GM12878 (cell line): ENCODE measurements around the gene SPATA45. TPM values are rescaled to one million over a fixed set of nuclear protein-coding genes. Genes with fewer than 3 reads are reported as not detected.

ENCODE experiments used
- CHD4 ChIP-seq: fragments of 200-600 bp; sonication (generic); IDR thresholded peaks from 2 replicates; pipeline ENCODE4 v1.6.1; 2016; ENCODE audit warnings: mild to moderate bottlenecking
- ESRRA ChIP-seq: IDR thresholded peaks from 2 replicates; pipeline ENCODE4 v1.6.1; 2012; ENCODE audit warnings: mild to moderate bottlenecking, low read length, improper control_type of control experiment
- IRF3 ChIP-seq: fragments of 450-650 bp; IDR thresholded peaks from 2 replicates; pipeline ENCODE4 v1.6.1; 2014; ENCODE audit warnings: mild to moderate bottlenecking
- NFYB ChIP-seq: IDR thresholded peaks from 2 replicates; pipeline ENCODE4 v1.6.1; 2011; ENCODE audit warnings: low read depth, mild to moderate bottlenecking, low read length, improper control_type of control experiment, moderate library complexity; ENCODE audit not compliant: insufficient read depth
- NRF1 ChIP-seq: conservative IDR thresholded peaks from 2 replicates; pipeline ENCODE4 v1.6.1; 2011; ENCODE audit warnings: mild to moderate bottlenecking, low read depth, low read length, improper control_type of control experiment
- PKNOX1 ChIP-seq: fragments of 450-650 bp; IDR thresholded peaks from 2 replicates; pipeline ENCODE4 v1.6.1; 2016; ENCODE audit warnings: mild to moderate bottlenecking
- RCOR1 ChIP-seq: conservative IDR thresholded peaks from 2 replicates; pipeline ENCODE4 v1.6.1; 2012; ENCODE audit warnings: low read depth, low read length, improper control_type of control experiment
- RFX5 ChIP-seq: IDR thresholded peaks from 2 replicates; pipeline ENCODE4 v1.6.1; 2011; ENCODE audit warnings: low read depth, low read length, improper control_type of control experiment
- SMAD1 ChIP-seq: fragments of 450-650 bp; IDR thresholded peaks from 2 replicates; pipeline ENCODE4 v1.6.1; 2018; ENCODE audit warnings: mild to moderate bottlenecking, low read depth; ENCODE audit not compliant: partially characterized antibody
- SP1 ChIP-seq: IDR thresholded peaks from one replicate; pipeline ENCODE4 v1.6.1; 2011; ENCODE audit warnings: low read depth, low read length
- SRF ChIP-seq, 2 experiments: IDR thresholded peaks; 2 replicates each; pipeline ENCODE4 v1.6.1; 2011; ENCODE audit warnings: low read depth in 2 of 2, low read length in 2 of 2, mild to moderate bottlenecking in 1 of 2, moderate library complexity in 1 of 2
- WRNIP1 ChIP-seq: IDR thresholded peaks from 2 replicates; pipeline ENCODE4 v1.6.1; 2011; ENCODE audit warnings: low read depth, low read length, improper control_type of control experiment, borderline replicate concordance
- ZNF24 ChIP-seq: fragments of 450-650 bp; IDR thresholded peaks from 2 replicates; pipeline ENCODE4 v1.6.1; 2017; ENCODE audit warnings: antibody characterized with exemption, mild to moderate bottlenecking
- polyA plus RNA-seq, 11 experiments: library from polyadenylated mRNA; depleted of rRNA in 4 of 11; unstranded in 6 of 11; stranded (reverse) in 5 of 11; fragments of >200 nt; fragmentation: Nextera tagmentation in 4 of 11; fragmentation: Illumina TruSeq in 1 of 11; extraction: Ambion mirVana in 4 of 11; extraction: Trizol in 1 of 11; gene quantifications; 1 replicate in 1 of 11; 2 replicates in 10 of 11; pipeline versions ENCODE4 v1.2.1 to v1.2.3, GENCODE V29; 2011 to 2016; ENCODE audit warnings: inconsistent platforms in 2 of 11, missing spikeins in 2 of 11, low read depth in 1 of 11
- total RNA-seq, 4 experiments: library from RNA; depleted of rRNA in 3 of 4; stranded (reverse); fragments of >200 nt in 3 of 4; fragmentation: Illumina TruSeq in 1 of 4; extraction: Trizol in 1 of 4; gene quantifications; 2 replicates each; pipeline versions ENCODE4 v1.2.1 to v1.2.3, GENCODE V29; 2013 to 2021
- TF ChIP-seq, protein P1 (sequence below): fragments of 450-650 bp; IDR thresholded peaks from 2 replicates; pipeline ENCODE4 v1.6.1; 2016; ENCODE audit warnings: mild to moderate bottlenecking
- TF ChIP-seq, protein P2 (sequence below): IDR thresholded peaks from 2 replicates; pipeline ENCODE4 v1.6.1; 2012; ENCODE audit warnings: mild to moderate bottlenecking, low read depth, low read length
- TF ChIP-seq, protein P3 (sequence below): fragments of 450-650 bp; IDR thresholded peaks from 2 replicates; pipeline ENCODE4 v1.6.1; 2017; ENCODE audit warnings: borderline replicate concordance
- TF ChIP-seq, protein P4 (sequence below): IDR thresholded peaks from 2 replicates; pipeline ENCODE4 v1.6.1; 2012; ENCODE audit warnings: low read depth, low read length, improper control_type of control experiment

Gene SPATA45
- total and polyA plus RNA-seq, 10 of the 15 experiments (the other 5 are each of a cell fraction or from before 2014, with no cell fraction given): 0.22 to 0.37 (median 0.31) TPM; not detected in 7

GRCh38 chr1:212857992-212858460, 10.6 kb upstream of the SPATA45 start, which contains the start of gene FLVCR1 (continued):
- TF ChIP-seq IRF3: no peak
- TF ChIP-seq RFX5: peak; percentile 81
- no peak for TF ChIP-seq ESRRA
- TF ChIP-seq PKNOX1: peak; percentile 52; the same call in 1 of the 2 replicates
- TF ChIP-seq NRF1: peak; percentile 20; the same call in 1 of the 2 replicates
- TF ChIP-seq CHD4: no peak
- TF ChIP-seq SRF (IDR thresholded peaks at IDR 0.05; ENCODE audit: low read depth in 2 of 2, low read length in 2 of 2): 0 out of 4 replicates have a peak, but pooled peaks of 1 of the 2 experiments have one; percentile 25
- TF ChIP-seq, protein P1, sequence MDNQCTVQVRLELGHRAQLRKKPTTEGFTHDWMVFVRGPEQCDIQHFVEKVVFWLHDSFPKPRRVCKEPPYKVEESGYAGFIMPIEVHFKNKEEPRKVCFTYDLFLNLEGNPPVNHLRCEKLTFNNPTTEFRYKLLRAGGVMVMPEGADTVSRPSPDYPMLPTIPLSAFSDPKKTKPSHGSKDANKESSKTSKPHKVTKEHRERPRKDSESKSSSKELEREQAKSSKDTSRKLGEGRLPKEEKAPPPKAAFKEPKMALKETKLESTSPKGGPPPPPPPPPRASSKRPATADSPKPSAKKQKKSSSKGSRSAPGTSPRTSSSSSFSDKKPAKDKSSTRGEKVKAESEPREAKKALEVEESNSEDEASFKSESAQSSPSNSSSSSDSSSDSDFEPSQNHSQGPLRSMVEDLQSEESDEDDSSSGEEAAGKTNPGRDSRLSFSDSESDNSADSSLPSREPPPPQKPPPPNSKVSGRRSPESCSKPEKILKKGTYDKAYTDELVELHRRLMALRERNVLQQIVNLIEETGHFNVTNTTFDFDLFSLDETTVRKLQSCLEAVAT: peak; percentile 23; the same call in 1 of the 2 replicates
- TF ChIP-seq SP1: no peak
- TF ChIP-seq SMAD1: no peak
- TF ChIP-seq, protein P2, sequence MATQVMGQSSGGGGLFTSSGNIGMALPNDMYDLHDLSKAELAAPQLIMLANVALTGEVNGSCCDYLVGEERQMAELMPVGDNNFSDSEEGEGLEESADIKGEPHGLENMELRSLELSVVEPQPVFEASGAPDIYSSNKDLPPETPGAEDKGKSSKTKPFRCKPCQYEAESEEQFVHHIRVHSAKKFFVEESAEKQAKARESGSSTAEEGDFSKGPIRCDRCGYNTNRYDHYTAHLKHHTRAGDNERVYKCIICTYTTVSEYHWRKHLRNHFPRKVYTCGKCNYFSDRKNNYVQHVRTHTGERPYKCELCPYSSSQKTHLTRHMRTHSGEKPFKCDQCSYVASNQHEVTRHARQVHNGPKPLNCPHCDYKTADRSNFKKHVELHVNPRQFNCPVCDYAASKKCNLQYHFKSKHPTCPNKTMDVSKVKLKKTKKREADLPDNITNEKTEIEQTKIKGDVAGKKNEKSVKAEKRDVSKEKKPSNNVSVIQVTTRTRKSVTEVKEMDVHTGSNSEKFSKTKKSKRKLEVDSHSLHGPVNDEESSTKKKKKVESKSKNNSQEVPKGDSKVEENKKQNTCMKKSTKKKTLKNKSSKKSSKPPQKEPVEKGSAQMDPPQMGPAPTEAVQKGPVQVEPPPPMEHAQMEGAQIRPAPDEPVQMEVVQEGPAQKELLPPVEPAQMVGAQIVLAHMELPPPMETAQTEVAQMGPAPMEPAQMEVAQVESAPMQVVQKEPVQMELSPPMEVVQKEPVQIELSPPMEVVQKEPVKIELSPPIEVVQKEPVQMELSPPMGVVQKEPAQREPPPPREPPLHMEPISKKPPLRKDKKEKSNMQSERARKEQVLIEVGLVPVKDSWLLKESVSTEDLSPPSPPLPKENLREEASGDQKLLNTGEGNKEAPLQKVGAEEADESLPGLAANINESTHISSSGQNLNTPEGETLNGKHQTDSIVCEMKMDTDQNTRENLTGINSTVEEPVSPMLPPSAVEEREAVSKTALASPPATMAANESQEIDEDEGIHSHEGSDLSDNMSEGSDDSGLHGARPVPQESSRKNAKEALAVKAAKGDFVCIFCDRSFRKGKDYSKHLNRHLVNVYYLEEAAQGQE: no peak
- no peak for TF ChIP-seq ZNF24
- TF ChIP-seq, protein P3, sequence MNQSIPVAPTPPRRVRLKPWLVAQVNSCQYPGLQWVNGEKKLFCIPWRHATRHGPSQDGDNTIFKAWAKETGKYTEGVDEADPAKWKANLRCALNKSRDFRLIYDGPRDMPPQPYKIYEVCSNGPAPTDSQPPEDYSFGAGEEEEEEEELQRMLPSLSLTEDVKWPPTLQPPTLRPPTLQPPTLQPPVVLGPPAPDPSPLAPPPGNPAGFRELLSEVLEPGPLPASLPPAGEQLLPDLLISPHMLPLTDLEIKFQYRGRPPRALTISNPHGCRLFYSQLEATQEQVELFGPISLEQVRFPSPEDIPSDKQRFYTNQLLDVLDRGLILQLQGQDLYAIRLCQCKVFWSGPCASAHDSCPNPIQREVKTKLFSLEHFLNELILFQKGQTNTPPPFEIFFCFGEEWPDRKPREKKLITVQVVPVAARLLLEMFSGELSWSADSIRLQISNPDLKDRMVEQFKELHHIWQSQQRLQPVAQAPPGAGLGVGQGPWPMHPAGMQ: no peak; the same call in 1 of the 2 replicates
- TF ChIP-seq NFYB: peak; percentile 70; the same call in 1 of the 2 replicates
- TF ChIP-seq, protein P4, sequence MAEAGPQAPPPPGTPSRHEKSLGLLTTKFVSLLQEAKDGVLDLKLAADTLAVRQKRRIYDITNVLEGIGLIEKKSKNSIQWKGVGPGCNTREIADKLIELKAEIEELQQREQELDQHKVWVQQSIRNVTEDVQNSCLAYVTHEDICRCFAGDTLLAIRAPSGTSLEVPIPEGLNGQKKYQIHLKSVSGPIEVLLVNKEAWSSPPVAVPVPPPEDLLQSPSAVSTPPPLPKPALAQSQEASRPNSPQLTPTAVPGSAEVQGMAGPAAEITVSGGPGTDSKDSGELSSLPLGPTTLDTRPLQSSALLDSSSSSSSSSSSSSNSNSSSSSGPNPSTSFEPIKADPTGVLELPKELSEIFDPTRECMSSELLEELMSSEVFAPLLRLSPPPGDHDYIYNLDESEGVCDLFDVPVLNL: peak; percentile 41; the same call in 1 of the 2 replicates
- TF ChIP-seq RCOR1: peak; percentile 53; the same call in 1 of the 2 replicates
- TF ChIP-seq WRNIP1: no peak
